Hepatocyte (in vitro differentiated cells): ENCODE measurements around the gene RBM4B. TPM values are rescaled to one million over a fixed set of nuclear protein-coding genes. Genes with fewer than 3 reads are reported as not detected.

Experiments
- DNase-seq: peaks from one replicate; pipeline ENCODE4 v3.0.0-alpha.2; 2016; ENCODE audit warnings: low spot score
- H2AFZ ChIP-seq: fragments of 200-600 bp; sonication (generic); 2 replicates; pipeline ENCODE4 v1.6.0; 2016; ENCODE audit warnings: antibody characterized with exemption, mild to moderate bottlenecking
- H3K27ac ChIP-seq: fragments of 200-600 bp; sonication (generic); 2 replicates; pipeline ENCODE4 v1.5.1; 2016; ENCODE audit warnings: mild to moderate bottlenecking
- H3K27me3 ChIP-seq: fragments of 200-600 bp; sonication (generic); 2 replicates; pipeline ENCODE4 v1.6.1; 2016
- H3K36me3 ChIP-seq: fragments of 200-600 bp; sonication (generic); replicated peaks from 2 replicates; pipeline ENCODE4 v1.5.1; 2016; ENCODE audit warnings: low read depth; ENCODE audit not compliant: insufficient read depth
- H3K4me1 ChIP-seq: fragments of 200-600 bp; sonication (generic); 2 replicates; pipeline ENCODE4 v1.5.1; 2016; ENCODE audit warnings: mild to moderate bottlenecking, moderate library complexity; ENCODE audit not compliant: insufficient read depth
- H3K4me2 ChIP-seq: fragments of 200-600 bp; sonication (generic); 2 replicates; pipeline ENCODE4 v1.6.0; 2016
- H3K4me3 ChIP-seq: fragments of 200-600 bp; sonication (generic); 2 replicates; pipeline ENCODE4 v1.5.1; 2016; ENCODE audit warnings: mild to moderate bottlenecking
- H3K79me2 ChIP-seq: fragments of 200-600 bp; sonication (generic); 2 replicates; pipeline ENCODE4 v1.6.0; 2017; ENCODE audit warnings: mild to moderate bottlenecking
- H3K9me2 ChIP-seq: fragments of 200-600 bp; sonication (generic); replicated peaks from 2 replicates; pipeline ENCODE4 v1.6.0; 2017; ENCODE audit warnings: mild to moderate bottlenecking; ENCODE audit not compliant: insufficient read depth
- H3K9me3 ChIP-seq: fragments of 200-600 bp; sonication (generic); 2 replicates; pipeline ENCODE4 v1.5.1; 2016; ENCODE audit warnings: low read depth, mild to moderate bottlenecking
- H4K20me1 ChIP-seq: fragments of 200-600 bp; sonication (generic); 2 replicates; pipeline ENCODE4 v1.6.0; 2016; ENCODE audit warnings: mild to moderate bottlenecking; ENCODE audit not compliant: insufficient read depth, poor library complexity, severe bottlenecking
- EZH2 ChIP-seq: fragments of 200-600 bp; sonication (generic); IDR thresholded peaks from 2 replicates; pipeline ENCODE4 v1.6.1; 2016; ENCODE audit warnings: antibody characterized with exemption, mild to moderate bottlenecking, borderline replicate concordance
- EZH2phosphoT487 ChIP-seq: fragments of 200-600 bp; sonication (generic); IDR thresholded peaks from one replicate; pipeline ENCODE4 v1.6.1; 2018; ENCODE audit warnings: antibody characterized with exemption, mild to moderate bottlenecking, low read depth, moderate library complexity; ENCODE audit not compliant: unreplicated experiment, severe bottlenecking
- WGBS: methylation state at CpG from one replicate; pipeline ENCODE4 v1.1.6; 2016; ENCODE audit warnings: low lambda C conversion rate; ENCODE audit errors: missing lambda C conversion rate; 5-methylcytosine and 5-hydroxymethylcytosine counted together
- polyA plus RNA-seq: library from polyadenylated mRNA; unstranded; fragments of >200 nt; fragmentation: Nextera tagmentation; extraction: Ambion mirVana; gene quantifications from 2 replicates; pipeline ENCODE4 v1.2.1, GENCODE V29; 2016
- total RNA-seq: library from RNA; depleted of rRNA; stranded (reverse); fragments of >200 nt; gene quantifications from 2 replicates; pipeline ENCODE4 v1.2.3, GENCODE V29; 2014
- TF ChIP-seq, protein P1 (sequence below): fragments of 200-600 bp; sonication (generic); IDR thresholded peaks from 2 replicates; pipeline ENCODE4 v1.5.1; 2016; ENCODE audit warnings: antibody characterized with exemption, mild to moderate bottlenecking; ENCODE audit not compliant: poor library complexity

RBM4B gene
- total and polyA plus RNA-seq, 2 experiments from 2014 or later = 25.7 to 33.4 TPM

- 97% methylated on average over 31 of the region's 38 CpGs for WGBS
Measured at GRCh38 chr11:66691311-66691980, 13.8 kb upstream of the RBM4B start.

DNA sequence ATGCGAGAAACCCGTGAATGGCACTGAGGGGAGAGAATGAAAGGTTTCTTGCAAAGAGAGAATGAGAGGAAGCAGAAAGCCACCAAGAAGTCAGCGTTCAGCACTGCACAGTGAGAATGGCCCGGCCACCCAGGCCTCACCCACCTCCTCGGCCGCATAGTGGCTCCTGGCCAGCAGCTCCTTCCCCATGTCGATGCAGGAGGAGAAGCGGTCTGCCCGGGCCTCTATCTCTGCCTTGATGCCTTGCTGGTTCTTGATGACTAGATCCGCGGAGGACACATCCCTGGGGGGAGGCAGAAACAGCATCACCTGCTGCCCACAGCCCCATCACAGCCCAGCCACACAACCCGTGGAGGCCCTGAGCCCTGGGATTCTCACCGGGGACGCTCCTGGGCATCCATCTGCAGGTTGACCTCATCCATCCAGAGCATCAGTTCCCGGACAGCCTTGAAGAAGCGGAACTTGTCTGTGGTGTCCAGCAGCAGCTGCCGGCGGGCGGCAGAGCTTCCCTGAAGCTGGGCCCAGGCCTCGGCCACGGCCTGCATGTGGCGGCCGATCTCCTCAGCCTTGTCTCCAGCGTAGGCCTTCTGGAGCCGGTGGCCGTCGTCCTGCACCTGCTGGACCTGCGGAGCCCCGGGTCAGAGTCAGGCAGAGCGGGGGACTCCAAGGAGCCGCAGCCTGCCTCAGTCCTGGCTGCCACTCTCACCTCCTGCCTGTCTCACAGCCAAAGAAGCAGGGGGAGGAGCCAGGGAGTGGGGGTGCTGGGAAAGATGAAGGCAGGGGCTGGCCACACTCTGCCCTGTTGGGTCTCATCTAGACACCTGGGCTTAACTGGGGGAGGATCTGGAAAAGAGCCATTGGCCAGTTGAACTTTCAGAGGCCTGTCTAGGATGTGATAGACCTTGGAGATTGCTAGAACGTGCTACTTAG lies 12.2 kb upstream of the RBM4B start:
- Histone ChIP-seq H3K27ac (no peak overlapping the region), H3K9me2 (no peaks in the 10 kb centered on the region), H3K79me2 (no peaks in the 10 kb centered on the region), H2AFZ (no peak overlapping the region), H3K4me2 (no peak overlapping the region), H4K20me1 (no peaks in the 10 kb centered on the region), H3K36me3 (no peaks in the 10 kb centered on the region), H3K4me3 (no peak overlapping the region), H3K9me3 (no peaks in the 10 kb centered on the region), H3K27me3 (no peaks in the 10 kb centered on the region), H3K4me1 (no peaks in the 10 kb centered on the region)
- TF ChIP-seq EZH2 (no peak), EZH2phosphoT487 (no peak)
- TF ChIP-seq, protein P1, sequence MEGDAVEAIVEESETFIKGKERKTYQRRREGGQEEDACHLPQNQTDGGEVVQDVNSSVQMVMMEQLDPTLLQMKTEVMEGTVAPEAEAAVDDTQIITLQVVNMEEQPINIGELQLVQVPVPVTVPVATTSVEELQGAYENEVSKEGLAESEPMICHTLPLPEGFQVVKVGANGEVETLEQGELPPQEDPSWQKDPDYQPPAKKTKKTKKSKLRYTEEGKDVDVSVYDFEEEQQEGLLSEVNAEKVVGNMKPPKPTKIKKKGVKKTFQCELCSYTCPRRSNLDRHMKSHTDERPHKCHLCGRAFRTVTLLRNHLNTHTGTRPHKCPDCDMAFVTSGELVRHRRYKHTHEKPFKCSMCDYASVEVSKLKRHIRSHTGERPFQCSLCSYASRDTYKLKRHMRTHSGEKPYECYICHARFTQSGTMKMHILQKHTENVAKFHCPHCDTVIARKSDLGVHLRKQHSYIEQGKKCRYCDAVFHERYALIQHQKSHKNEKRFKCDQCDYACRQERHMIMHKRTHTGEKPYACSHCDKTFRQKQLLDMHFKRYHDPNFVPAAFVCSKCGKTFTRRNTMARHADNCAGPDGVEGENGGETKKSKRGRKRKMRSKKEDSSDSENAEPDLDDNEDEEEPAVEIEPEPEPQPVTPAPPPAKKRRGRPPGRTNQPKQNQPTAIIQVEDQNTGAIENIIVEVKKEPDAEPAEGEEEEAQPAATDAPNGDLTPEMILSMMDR = no peak
- 93% methylated on average over 32 of the region's 32 CpGs for WGBS
- no peak for DNase-seq

More at GRCh38 chr11:66691311-66691980, 13.8 kb upstream of the RBM4B start:
- no peak overlapping the region for H3K4me3 ChIP-seq
- no peak overlapping the region for H2AFZ ChIP-seq
- no peaks in the 10 kb centered on the region for H3K9me2 ChIP-seq
- no peaks in the 10 kb centered on the region for H3K27me3 ChIP-seq
- no peak overlapping the region for H3K27ac ChIP-seq
- H3K4me2 ChIP-seq = no peak overlapping the region
- no peaks in the 10 kb centered on the region for H3K9me3 ChIP-seq
- no peak for DNase-seq
- no peaks in the 10 kb centered on the region for H3K79me2 ChIP-seq
- H4K20me1 ChIP-seq = no peaks in the 10 kb centered on the region
- no peak for TF ChIP-seq EZH2phosphoT487
- TF ChIP-seq EZH2 = no peak
- TF ChIP-seq, protein P1 = no peak
- no peaks in the 10 kb centered on the region for H3K36me3 ChIP-seq
- no peaks in the 10 kb centered on the region for H3K4me1 ChIP-seq

GRCh38 chr11:66688561-66689534 lies 11.2 kb upstream of the RBM4B start:
- no peak overlapping the region for H2AFZ ChIP-seq
- H3K9me3 ChIP-seq = no peaks in the 10 kb centered on the region
- no peaks in the 10 kb centered on the region for H3K4me1 ChIP-seq
- no peaks in the 10 kb centered on the region for H3K36me3 ChIP-seq
- H3K9me2 ChIP-seq = no peaks in the 10 kb centered on the region
- no peaks in the 10 kb centered on the region for H4K20me1 ChIP-seq
- 92% methylated on average over 26 of the region's 28 CpGs for WGBS
- H3K79me2 ChIP-seq = no peaks in the 10 kb centered on the region
- no peak overlapping the region for H3K27ac ChIP-seq
- H3K27me3 ChIP-seq = no peaks in the 10 kb centered on the region
- no peak overlapping the region for H3K4me3 ChIP-seq
- H3K4me2 ChIP-seq = no peak overlapping the region
- DNase-seq = no peak
- TF ChIP-seq EZH2phosphoT487 (no peak), EZH2 (no peak)
- TF ChIP-seq, protein P1 = no peak
